MM.1S (cell line): ENCODE data around the gene PRODH2.

Source experiments
- EZH2 ChIP-seq: fragments of 300-600 bp; sonication (generic); optimal IDR thresholded peaks from 2 replicates; pipeline ENCODE3; 2017; ENCODE audit warnings: low read depth, mild to moderate bottlenecking, antibody characterized with exemption, low read length, mixed read lengths
- EZH2phosphoT487 ChIP-seq: fragments of 300-600 bp; sonication (generic); IDR thresholded peaks from 2 replicates; pipeline ENCODE4 v1.6.1; 2018; ENCODE audit warnings: antibody characterized with exemption, low read length
- TF ChIP-seq, protein P1 (sequence below): fragments of 300-600 bp; sonication (generic); IDR thresholded peaks from 2 replicates; pipeline ENCODE4 v1.5.1; 2016; ENCODE audit warnings: antibody characterized with exemption, low read length, mixed read lengths

DNA sequence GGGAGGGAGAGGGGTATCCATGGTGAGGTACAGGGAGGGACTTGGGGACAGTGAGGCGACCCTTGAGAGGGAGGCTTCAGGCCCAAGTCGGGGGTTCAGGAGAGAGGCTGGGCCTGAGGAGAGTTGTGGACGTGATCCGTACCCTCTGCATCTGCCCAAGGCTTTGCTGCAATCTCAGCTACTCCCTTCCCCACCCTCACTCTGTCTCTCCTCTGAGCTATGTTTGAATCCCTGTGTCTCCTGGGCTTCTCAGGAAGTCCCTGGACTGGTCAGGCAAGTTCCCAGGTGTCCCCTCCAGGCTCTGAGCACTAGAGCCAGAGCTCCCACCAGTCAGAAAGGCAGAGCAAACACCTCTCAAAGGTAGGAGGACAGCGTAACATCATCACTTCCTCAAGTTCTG is 62.5 kb downstream of the PRODH2 start:
- TF ChIP-seq, protein P1, sequence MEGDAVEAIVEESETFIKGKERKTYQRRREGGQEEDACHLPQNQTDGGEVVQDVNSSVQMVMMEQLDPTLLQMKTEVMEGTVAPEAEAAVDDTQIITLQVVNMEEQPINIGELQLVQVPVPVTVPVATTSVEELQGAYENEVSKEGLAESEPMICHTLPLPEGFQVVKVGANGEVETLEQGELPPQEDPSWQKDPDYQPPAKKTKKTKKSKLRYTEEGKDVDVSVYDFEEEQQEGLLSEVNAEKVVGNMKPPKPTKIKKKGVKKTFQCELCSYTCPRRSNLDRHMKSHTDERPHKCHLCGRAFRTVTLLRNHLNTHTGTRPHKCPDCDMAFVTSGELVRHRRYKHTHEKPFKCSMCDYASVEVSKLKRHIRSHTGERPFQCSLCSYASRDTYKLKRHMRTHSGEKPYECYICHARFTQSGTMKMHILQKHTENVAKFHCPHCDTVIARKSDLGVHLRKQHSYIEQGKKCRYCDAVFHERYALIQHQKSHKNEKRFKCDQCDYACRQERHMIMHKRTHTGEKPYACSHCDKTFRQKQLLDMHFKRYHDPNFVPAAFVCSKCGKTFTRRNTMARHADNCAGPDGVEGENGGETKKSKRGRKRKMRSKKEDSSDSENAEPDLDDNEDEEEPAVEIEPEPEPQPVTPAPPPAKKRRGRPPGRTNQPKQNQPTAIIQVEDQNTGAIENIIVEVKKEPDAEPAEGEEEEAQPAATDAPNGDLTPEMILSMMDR, result no peak
- no peak for TF ChIP-seq EZH2phosphoT487
- TF ChIP-seq EZH2, result no peak
